Cerebellar nuclear complex (tissue), 1 donor: ENCODE results near the gene SPR.

Experiments used
- DNase-seq, 2 experiments: peaks; one replicate each; lab custom pipeline; 2025; lab: John Stamatoyannopoulos, UW

SPR gene

DNA sequence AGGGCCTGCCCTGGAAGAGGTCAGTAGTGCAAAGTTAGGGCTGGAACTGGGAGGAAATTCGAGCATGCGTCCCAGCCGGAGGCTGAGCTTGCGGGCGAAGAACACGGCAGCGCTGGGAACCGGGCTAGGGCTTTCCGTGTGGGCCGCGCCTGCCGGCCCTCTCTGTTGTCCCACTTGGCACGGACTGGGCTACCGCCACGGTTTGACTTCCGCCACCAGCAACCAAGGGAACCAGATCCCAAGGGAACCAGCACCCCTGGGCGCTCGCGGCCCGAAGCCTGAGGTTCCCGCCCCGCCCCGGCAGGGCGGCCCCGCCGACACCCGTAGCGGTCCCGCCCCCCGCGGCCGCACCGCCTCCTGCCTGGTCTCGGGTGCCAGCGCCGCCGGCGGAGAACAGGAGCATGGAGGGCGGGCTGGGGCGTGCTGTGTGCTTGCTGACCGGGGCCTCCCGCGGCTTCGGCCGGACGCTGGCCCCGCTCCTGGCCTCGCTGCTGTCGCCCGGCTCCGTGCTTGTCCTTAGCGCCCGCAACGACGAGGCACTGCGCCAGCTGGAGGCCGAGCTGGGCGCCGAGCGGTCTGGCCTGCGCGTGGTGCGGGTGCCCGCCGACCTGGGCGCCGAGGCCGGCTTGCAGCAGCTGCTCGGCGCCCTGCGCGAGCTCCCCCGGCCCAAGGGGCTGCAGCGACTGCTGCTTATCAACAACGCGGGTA lies at the start of gene SPR:
Gene SPR (plus strand): TSS at position 377 of the 708 bp plus-strand sequence. CDS start 25 bp downstream, at position 402.
- no peak for DNase-seq

GRCh38 chr2:72840066-72840465 lies 47.1 kb upstream of the SPR start:
- no peak for DNase-seq

DNA sequence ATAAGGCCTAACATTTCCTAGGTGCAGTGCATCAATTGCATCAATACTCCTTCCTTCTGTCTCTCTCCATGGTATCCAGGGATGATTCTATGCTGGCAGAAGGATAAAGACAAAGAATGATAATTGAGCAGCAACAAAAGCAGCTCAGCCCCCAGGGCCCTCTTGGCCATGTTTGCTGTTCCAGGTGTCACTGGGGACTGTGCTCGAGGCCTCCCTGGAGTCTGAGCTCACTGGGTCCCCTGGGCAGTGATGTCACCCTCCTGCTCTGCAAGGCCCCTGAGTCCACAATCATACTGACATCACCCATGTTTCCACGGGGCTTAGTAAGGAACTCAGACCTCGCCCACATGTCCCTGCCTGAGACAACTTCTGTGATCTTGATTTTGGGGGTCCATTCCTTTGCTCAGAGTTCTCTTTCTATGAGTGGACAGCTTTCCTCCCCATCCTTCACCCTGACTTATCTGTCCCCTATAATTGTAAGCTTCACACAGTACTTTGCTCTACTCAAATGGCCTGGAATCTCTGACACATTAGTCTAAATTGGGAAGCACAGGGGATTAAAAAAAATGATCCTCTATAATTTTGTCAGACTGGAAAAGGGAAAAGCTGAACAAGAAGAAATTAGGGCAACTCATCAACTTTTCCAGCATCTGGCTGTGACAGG lies 45.6 kb upstream of the SPR start:
- no peak for DNase-seq

DNA sequence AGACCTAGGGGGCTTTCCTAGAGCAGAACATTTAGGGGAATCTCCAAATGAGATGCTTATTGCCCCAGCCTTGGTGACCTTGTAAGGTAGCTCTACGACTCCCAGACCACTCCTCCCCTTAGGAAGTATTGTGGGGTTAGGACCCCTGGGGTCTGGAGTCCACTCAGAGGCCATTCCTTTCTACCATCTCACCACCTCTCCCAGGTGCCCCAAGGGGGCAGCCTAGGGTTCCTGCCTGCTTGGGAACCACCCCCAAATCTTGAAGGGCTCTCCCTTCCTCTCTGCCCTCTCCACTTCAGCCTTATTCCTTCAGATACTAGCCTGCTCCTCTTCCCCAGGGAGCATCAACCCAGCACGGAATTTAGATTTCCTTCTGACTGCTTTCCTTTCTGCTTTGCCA lies 43.9 kb upstream of the SPR start:
- no peak for DNase-seq

GRCh38 chr2:72846171-72847095 lies 40.8 kb upstream of the SPR start:
- no peak for DNase-seq

DNA sequence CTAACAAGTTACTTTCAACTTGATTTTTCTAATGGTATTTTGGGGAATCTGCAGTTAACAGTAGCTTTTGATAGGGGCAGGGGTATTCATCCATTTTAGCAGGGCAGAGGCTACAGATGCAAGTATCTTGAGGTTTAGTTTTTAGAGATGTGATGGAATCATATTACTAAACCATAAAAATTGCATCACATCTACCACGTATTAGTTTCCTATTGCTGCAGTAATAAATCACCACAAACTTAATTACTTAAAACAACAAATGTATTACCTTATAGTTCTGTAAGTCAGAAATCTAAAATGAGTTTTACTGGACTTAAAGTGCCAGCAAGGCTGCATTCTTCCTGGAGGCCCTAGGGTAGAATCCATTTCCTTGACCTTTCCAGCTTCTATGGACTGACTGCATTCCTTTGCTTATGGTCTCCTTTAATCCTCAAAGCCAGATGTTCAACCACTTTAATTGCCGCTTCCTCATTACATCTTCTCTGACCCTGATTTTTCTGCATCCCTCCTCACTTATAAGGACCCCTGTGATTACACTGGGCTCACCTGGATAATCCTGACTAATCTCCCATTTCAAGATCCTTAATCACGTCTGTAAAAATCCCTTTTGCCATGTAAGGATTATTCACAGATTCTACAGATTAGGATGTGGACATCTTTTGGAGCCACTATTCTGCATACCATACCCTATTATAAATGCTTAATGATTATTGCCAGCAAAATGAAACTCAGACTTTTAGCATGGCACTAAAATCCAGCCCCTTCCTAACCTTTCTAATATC lies 39.5 kb upstream of the SPR start:
- DNase-seq = no peak

DNA sequence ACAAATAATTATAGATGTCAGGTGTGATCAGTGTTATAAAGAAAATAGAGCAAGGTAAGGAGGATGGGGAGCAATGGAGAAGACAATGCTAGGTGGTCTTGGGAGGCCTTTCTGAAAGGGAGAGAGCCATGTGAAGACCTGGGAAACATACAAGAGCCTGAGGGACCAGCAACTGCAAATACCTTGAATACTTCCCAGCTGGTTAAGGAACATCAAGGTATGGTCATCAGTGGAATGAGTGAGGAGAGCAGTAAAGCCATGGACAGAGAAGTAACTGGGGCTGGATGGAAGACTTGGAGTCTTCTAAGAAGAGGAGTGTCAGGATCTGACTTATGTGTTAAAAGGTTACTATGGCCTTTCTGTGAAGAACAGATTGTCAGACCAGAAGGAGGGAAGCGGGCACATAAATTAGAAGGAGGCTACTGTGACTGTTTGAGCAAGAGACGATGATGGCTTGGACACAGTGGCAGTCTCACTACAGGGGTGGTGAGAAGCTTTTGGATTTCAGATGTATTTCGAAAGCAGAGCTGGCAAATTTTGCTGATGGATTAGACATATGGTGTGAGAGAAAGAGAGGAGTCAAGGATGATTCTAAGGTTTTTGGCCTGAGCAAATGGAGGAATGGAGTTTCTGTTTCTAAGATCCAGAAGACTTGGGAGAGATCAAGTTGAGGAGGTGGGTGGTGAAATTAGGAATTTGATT lies 38.6 kb upstream of the SPR start:
- DNase-seq = no peak

GRCh38 chr2:72849138-72849462 lies 38.1 kb upstream of the SPR start:
- DNase-seq = no peak

GRCh38 chr2:72851333-72851732 lies 35.9 kb upstream of the SPR start:
- DNase-seq = no peak

DNA sequence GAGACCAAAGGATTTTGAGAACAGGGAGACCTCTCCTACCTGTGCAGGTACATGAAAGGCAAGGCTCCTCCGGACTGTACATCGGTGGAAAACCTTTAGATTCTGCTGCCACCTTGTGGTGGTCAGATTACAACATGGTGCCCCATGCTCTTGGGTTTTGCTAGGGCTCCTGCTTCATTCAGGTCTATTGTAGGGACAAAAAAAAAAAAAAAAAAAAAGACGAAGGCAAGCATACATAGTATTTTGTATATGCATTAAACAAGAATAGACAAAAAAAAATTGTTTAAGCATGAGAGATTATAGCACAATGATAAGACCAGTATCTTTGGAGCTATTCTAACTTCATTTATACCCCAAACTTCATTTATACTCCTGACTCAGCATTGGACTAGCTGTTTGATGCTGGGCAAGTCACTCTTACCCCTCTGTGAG lies 27.4 kb upstream of the SPR start:
- peak in 1 of 2 experiments; percentile 39 for DNase-seq

DNA sequence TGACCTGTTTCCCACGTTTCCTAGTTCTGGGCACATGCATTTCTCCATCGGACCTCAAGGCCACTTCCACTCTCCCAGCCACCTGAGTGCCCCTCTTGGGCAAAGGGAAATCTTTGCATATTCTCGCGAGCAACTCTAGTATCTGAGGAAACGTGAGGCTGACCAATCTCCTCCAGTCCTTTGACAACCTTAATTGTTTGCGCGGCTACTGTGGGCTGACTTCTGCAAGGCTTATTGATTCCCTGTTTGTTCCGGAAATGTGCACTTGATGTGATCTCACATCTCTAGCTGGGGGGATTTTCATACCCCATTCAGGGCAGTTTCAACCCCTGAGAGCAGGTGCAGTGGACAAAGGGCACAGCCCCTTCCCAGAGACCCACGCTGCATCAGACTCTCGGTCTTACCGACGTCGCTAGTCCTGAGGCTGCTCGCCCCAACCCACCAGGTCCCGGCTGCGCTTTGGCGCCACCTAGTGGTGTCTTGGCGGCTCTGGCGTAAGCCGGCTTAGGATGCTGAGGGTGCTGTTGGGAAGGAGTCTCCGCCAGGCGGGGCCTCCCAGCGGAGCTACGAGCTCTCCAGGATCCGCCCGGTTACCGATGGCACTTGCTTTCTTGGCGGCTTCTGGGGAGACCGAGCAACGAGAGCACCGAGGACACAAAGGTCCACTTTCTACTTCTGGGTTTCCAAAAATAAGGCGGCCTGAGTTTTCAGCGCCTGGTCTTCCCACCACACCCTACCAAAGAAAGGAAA lies 24.8 kb upstream of the SPR start:
- DNase-seq = peak; percentile 31 to 69

GRCh38 chr2:72863046-72863445 lies 24.2 kb upstream of the SPR start:
- DNase-seq = no peak

DNA sequence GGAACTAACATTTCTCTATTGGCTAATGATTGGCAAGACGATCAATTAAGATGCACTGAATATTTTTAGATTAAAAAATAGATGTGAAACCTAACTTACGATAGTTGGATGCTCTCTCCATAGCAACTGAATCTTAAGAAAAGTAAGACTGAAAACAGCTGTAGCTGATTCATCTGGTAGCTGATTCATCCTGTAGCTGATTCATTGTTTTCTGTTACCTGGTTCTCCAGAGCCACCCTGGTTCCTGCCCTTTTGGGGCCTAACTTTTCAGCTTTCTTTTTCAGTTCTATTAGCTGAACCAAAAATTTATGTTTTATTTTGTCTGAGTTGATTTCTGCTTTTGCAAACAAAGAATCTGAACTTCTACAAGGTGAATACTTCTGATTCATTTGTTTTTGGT lies 22.7 kb upstream of the SPR start:
- DNase-seq = no peak

- no peak for DNase-seq
Measured at GRCh38 chr2:72871060-72871459, 16.1 kb upstream of the SPR start.

DNA sequence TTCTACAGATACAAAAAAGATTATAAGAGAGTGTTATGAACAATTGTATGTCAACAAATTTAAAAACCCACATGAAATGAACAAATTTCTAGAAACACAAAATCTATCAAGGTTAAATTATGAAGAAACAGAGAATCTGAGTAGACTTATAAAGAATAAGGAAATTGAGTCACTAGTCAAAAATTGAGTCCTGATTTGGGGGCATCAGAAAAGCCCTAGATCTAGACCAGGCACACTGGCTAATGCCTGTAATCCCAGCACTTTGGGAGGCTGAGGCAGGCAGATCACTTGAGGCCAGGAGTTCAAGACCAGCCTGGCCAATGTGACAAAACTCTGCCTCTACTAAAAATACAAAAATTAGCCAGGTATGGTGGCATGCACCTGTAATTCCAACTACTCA lies 15.3 kb upstream of the SPR start:
- DNase-seq = no peak

- DNase-seq = no peak
Measured at GRCh38 chr2:72883356-72883962, 3.7 kb upstream of the SPR start.

- DNase-seq = no peak
Measured at GRCh38 chr2:72886505-72887031, 640 bp upstream of the SPR start.

DNA sequence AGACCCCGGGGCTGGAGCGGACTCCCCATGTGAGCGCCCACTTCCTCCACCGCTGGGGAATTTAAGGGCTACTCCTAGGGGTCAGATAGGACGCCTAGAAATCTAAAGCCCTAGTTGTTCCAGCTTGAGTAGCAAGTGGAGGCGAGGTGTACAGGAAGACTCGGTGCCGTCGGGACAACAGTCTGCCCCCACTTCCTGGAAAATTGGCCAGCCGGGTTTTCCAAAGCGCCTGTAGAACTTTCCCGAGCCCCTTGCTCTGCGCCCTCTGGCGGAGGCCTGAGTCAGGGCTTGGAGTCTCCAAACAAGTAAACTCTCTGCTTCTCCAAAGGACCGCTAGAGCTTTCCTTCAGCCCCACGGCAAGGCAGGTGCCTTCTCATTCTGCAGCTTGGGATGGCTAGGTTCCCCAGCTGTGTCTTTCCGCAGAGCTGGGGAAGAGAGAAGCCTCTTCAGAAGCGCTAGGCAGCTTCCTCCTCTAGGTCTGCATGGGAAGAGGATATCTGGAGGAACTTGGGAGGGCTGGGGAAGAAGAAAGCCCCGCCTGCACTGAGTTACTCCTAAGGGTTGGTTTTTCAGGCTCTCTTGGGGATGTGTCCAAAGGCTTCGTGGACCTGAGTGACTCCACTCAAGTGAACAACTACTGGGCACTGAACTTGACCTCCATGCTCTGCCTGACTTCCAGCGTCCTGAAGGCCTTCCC lies 681 bp downstream of the SPR start:
- peak in 1 of 2 experiments; percentile 41 for DNase-seq
